Dendritic cell treated with granulocyte-macrophage colony-stimulating factor and Interleukin-4, amounts not matched to agents 40 ng/mL and 50 ng/mL, for 4 days (primary cell): ENCODE data around the gene PCDH15.
"Not testable (repeated sequence)": the region's sequence is repeated elsewhere in the genome, so short reads cannot be mapped to it uniquely, and the experiment has no call there.

Source experiments
- H3K27ac Mint-ChIP-seq: one replicate; pipeline ENCODE4 v1.8.0; 2022; ENCODE audit warnings: mild to moderate bottlenecking, mixed read lengths
- H3K27me3 Mint-ChIP-seq: one replicate; pipeline ENCODE4 v1.8.0; 2022; ENCODE audit warnings: mild to moderate bottlenecking, mixed read lengths
- H3K36me3 Mint-ChIP-seq: one replicate; pipeline ENCODE4 v1.8.0; 2022; ENCODE audit warnings: low read depth, mixed read lengths
- H3K4me1 Mint-ChIP-seq: one replicate; pipeline ENCODE4 v1.8.0; 2022; ENCODE audit warnings: low read depth, mixed read lengths
- H3K4me3 Mint-ChIP-seq: one replicate; pipeline ENCODE4 v1.8.0; 2022; ENCODE audit warnings: mild to moderate bottlenecking, moderate library complexity, mixed read lengths
- H3K9me3 Mint-ChIP-seq: one replicate; pipeline ENCODE4 v1.8.0; 2022; ENCODE audit warnings: mixed read lengths
- intact Hi-C: fragments of 100-400 bp; cut with micrococcal nuclease; formaldehyde crosslinking; loops from one replicate; pipeline ENCODE4 v1.15.0; 2022

The PCDH15 gene

GRCh38 chr10:54577682-54578081 is 223.3 kb downstream of the PCDH15 start:
- H3K27me3 Mint-ChIP-seq = no peaks in the 10 kb centered on the region
- no peak overlapping the region for H3K4me3 Mint-ChIP-seq
- no peaks in the 10 kb centered on the region for H3K36me3 Mint-ChIP-seq
- intact Hi-C loops = no loop called here
- no peaks in the 10 kb centered on the region for H3K4me1 Mint-ChIP-seq
- H3K27ac Mint-ChIP-seq = no peak overlapping the region
- H3K9me3 Mint-ChIP-seq = peaks cover 14% of the 10 kb centered on the region

GRCh38 chr10:54576541-54576940 is 224.5 kb downstream of the PCDH15 start:
- Mint-ChIP-seq H3K36me3 (no peaks in the 10 kb centered on the region), H3K4me3 (no peak overlapping the region), H3K27ac (no peak overlapping the region), H3K27me3 (no peaks in the 10 kb centered on the region), H3K9me3 (peaks cover 14% of the 10 kb centered on the region), H3K4me1 (no peaks in the 10 kb centered on the region)
- intact Hi-C loops = no loop called here

- no peaks in the 10 kb centered on the region for H3K36me3 Mint-ChIP-seq
- no peaks in the 10 kb centered on the region for H3K27me3 Mint-ChIP-seq
- no peak overlapping the region for H3K27ac Mint-ChIP-seq
- no peak overlapping the region for H3K4me3 Mint-ChIP-seq
- H3K4me1 Mint-ChIP-seq = no peaks in the 10 kb centered on the region
- intact Hi-C loops = no loop called here
- no peaks in the 10 kb centered on the region for H3K9me3 Mint-ChIP-seq
These were observed 241.5 kb downstream of the PCDH15 start for GRCh38 chr10:54559498-54559897.

GRCh38 chr10:54554028-54554427 is 247.0 kb downstream of the PCDH15 start:
- Mint-ChIP-seq H3K9me3 (no peaks in the 10 kb centered on the region), H3K36me3 (no peaks in the 10 kb centered on the region), H3K4me1 (no peaks in the 10 kb centered on the region), H3K27ac (no peak overlapping the region), H3K27me3 (no peaks in the 10 kb centered on the region), H3K4me3 (no peak overlapping the region)
- intact Hi-C loops = no loop called here

GRCh38 chr10:54550016-54550415 is 251.0 kb downstream of the PCDH15 start:
- H3K4me1 Mint-ChIP-seq = no peaks in the 10 kb centered on the region
- H3K27me3 Mint-ChIP-seq = no peaks in the 10 kb centered on the region

GRCh38 chr10:54531296-54531695 is 269.7 kb downstream of the PCDH15 start:
- intact Hi-C loops = no loop called here
- no peaks in the 10 kb centered on the region for H3K9me3 Mint-ChIP-seq
- H3K36me3 Mint-ChIP-seq = no peaks in the 10 kb centered on the region
- H3K27me3 Mint-ChIP-seq = no peaks in the 10 kb centered on the region
- no peak overlapping the region for H3K4me3 Mint-ChIP-seq
- no peak overlapping the region for H3K27ac Mint-ChIP-seq
- no peaks in the 10 kb centered on the region for H3K4me1 Mint-ChIP-seq

More at GRCh38 chr10:54550016-54550415, 251.0 kb downstream of the PCDH15 start:
- Mint-ChIP-seq H3K27ac (no peak overlapping the region), H3K9me3 (no peaks in the 10 kb centered on the region), H3K4me3 (no peak overlapping the region), H3K36me3 (no peaks in the 10 kb centered on the region)
- intact Hi-C loops = no loop called here

GRCh38 chr10:54530299-54530698 is 270.7 kb downstream of the PCDH15 start:
- Mint-ChIP-seq H3K27ac (no peak overlapping the region), H3K4me1 (no peaks in the 10 kb centered on the region), H3K4me3 (no peak overlapping the region), H3K27me3 (no peaks in the 10 kb centered on the region), H3K36me3 (no peaks in the 10 kb centered on the region), H3K9me3 (no peaks in the 10 kb centered on the region)
- intact Hi-C loops = no loop called here

GRCh38 chr10:54525816-54526215 is 275.2 kb downstream of the PCDH15 start:
- no peaks in the 10 kb centered on the region for H3K27me3 Mint-ChIP-seq
- H3K4me3 Mint-ChIP-seq = no peak overlapping the region
- H3K9me3 Mint-ChIP-seq = no peaks in the 10 kb centered on the region
- H3K27ac Mint-ChIP-seq = no peak overlapping the region
- intact Hi-C loops = no loop called here
- no peaks in the 10 kb centered on the region for H3K36me3 Mint-ChIP-seq
- H3K4me1 Mint-ChIP-seq = no peaks in the 10 kb centered on the region

- intact Hi-C loops, H3K36me3 Mint-ChIP-seq, H3K27me3 Mint-ChIP-seq, H3K4me1 Mint-ChIP-seq, H3K4me3 Mint-ChIP-seq, H3K27ac Mint-ChIP-seq: not testable (repeated sequence)
- H3K9me3 Mint-ChIP-seq = peaks cover 34% of the 10 kb centered on the region
These were observed 285.8 kb downstream of the PCDH15 start for GRCh38 chr10:54515244-54515643.

GRCh38 chr10:54503863-54504262 is 297.2 kb downstream of the PCDH15 start:
- no peak overlapping the region for H3K27ac Mint-ChIP-seq
- no peaks in the 10 kb centered on the region for H3K27me3 Mint-ChIP-seq
- no peaks in the 10 kb centered on the region for H3K36me3 Mint-ChIP-seq
- no peak overlapping the region for H3K4me3 Mint-ChIP-seq
- no peaks in the 10 kb centered on the region for H3K4me1 Mint-ChIP-seq
- peaks cover 18% of the 10 kb centered on the region for H3K9me3 Mint-ChIP-seq
- intact Hi-C loops = no loop called here

GRCh38 chr10:54501929-54502328 is 299.1 kb downstream of the PCDH15 start:
- Mint-ChIP-seq H3K27me3 (no peaks in the 10 kb centered on the region), H3K36me3 (no peaks in the 10 kb centered on the region), H3K4me1 (no peaks in the 10 kb centered on the region), H3K9me3 (peaks cover 29% of the 10 kb centered on the region), H3K27ac (no peak overlapping the region), H3K4me3 (no peak overlapping the region)
- intact Hi-C loops = no loop called here

GRCh38 chr10:54496852-54497251 is 304.2 kb downstream of the PCDH15 start:
- Mint-ChIP-seq H3K9me3 (peaks cover 36% of the 10 kb centered on the region), H3K36me3 (no peaks in the 10 kb centered on the region), H3K4me1 (no peaks in the 10 kb centered on the region), H3K27me3 (no peaks in the 10 kb centered on the region), H3K4me3 (no peak overlapping the region), H3K27ac (no peak overlapping the region)
- intact Hi-C loops = no loop called here

- H3K36me3 Mint-ChIP-seq = no peaks in the 10 kb centered on the region
- no peak overlapping the region for H3K27ac Mint-ChIP-seq
- intact Hi-C loops = no loop called here
- H3K27me3 Mint-ChIP-seq = no peaks in the 10 kb centered on the region
- H3K4me3 Mint-ChIP-seq = no peak overlapping the region
- no peaks in the 10 kb centered on the region for H3K4me1 Mint-ChIP-seq
- no peaks in the 10 kb centered on the region for H3K9me3 Mint-ChIP-seq
These were observed 313.3 kb downstream of the PCDH15 start for GRCh38 chr10:54487743-54488142.

GRCh38 chr10:54485971-54486370 is 315.1 kb downstream of the PCDH15 start:
- no peaks in the 10 kb centered on the region for H3K36me3 Mint-ChIP-seq
- H3K4me1 Mint-ChIP-seq = no peaks in the 10 kb centered on the region
- H3K27me3 Mint-ChIP-seq = no peaks in the 10 kb centered on the region
- intact Hi-C loops = no loop called here
- no peak overlapping the region for H3K27ac Mint-ChIP-seq
- no peaks in the 10 kb centered on the region for H3K9me3 Mint-ChIP-seq
- H3K4me3 Mint-ChIP-seq = no peak overlapping the region

GRCh38 chr10:54484186-54484585 is 316.8 kb downstream of the PCDH15 start:
- no peaks in the 10 kb centered on the region for H3K36me3 Mint-ChIP-seq
- no peak overlapping the region for H3K27ac Mint-ChIP-seq
- no peaks in the 10 kb centered on the region for H3K4me1 Mint-ChIP-seq
- no peaks in the 10 kb centered on the region for H3K27me3 Mint-ChIP-seq
- intact Hi-C loops = no loop called here
- no peak overlapping the region for H3K4me3 Mint-ChIP-seq
- no peaks in the 10 kb centered on the region for H3K9me3 Mint-ChIP-seq
